Regular cardiac myocyte (primary cell): ENCODE results near the gene SPIC. TPM values are rescaled to one million over a fixed set of nuclear protein-coding genes. Genes with fewer than 3 reads are reported as not detected.

ENCODE experiments used
- total RNA-seq: library from RNA; depleted of rRNA; stranded (reverse); fragments of >200 nt; gene quantifications from 2 replicates; pipeline ENCODE4 v1.2.3, GENCODE V29; 2014

Gene SPIC
- total RNA-seq, result not detected in 2 replicates

GRCh38 chr12:101474711-101475386, at the start of gene SPIC:
TSS of gene SPIC (plus strand) at chr12:101475336. CDS start at chr12:101476905, 1,569 bp downstream.

Other genes starting within 250 kb of the SPIC start
- 11.8 and 20.9 TPM in 2 replicates for gene UTP20, start 195.2 kb upstream of the SPIC start, total RNA-seq
- gene ARL1, start 67.6 kb upstream of the SPIC start, total RNA-seq, result 126 and 134 TPM in 2 replicates
- gene MYBPC1, start 119.6 kb downstream of the SPIC start, total RNA-seq, result not detected in 2 replicates
- 38.9 and 53.0 TPM in 2 replicates for gene CHPT1, start 222.3 kb downstream of the SPIC start, total RNA-seq